B cell (primary cell): Measurements from ENCODE around the gene TMEM214. TPM values are rescaled to one million over a fixed set of nuclear protein-coding genes. Genes with fewer than 3 reads are reported as not detected.

ENCODE experiments used
- ATAC-seq: fragments of 200-7000 bp; cut with Tn5 transposase; one replicate; pipeline ENCODE4 v1.10.0; 2021; ENCODE audit warnings: low read depth, mild to moderate bottlenecking, moderate number of reproducible peaks, moderate library complexity
- CTCF ChIA-PET: fragments of 350-600 bp; sonication (Branson Sonifier 250); formaldehyde crosslinking; loops from one replicate; lab custom pipeline; 2021; ENCODE audit warnings: antibody characterized with exemption, inconsistent platforms; lab: Charles Lee
- POLR2A ChIA-PET: fragments of 350-600 bp; sonication (Branson Sonifier 250); formaldehyde crosslinking; loops from one replicate; lab custom pipeline; 2021; ENCODE audit warnings: antibody characterized with exemption; lab: Charles Lee
- DNase-seq: peaks from one replicate; pipeline ENCODE4 v3.0.0; 2013
- H2AFZ ChIP-seq: 2 replicates; pipeline ENCODE4 v1.6.1; 2012; ENCODE audit warnings: mild to moderate bottlenecking, low read depth, low read length; ENCODE audit not compliant: insufficient read depth, poor library complexity, severe bottlenecking
- H3K27ac ChIP-seq, 2 donors: 1 replicate in 1 of 2; 2 replicates in 1 of 2; pipeline ENCODE4 v1.5.1; 2012 to 2013; ENCODE audit warnings: low read length in 2 of 2, mild to moderate bottlenecking in 2 of 2, moderate library complexity in 1 of 2
- H3K27me3 ChIP-seq, 4 experiments: fragments of 200-600 bp in 1 of 4; sonication (generic) in 1 of 4; replicated peaks in 1 of 4; 1 replicate in 2 of 4; 2 replicates in 2 of 4; pipeline versions ENCODE4 v1.6.1 to v1.7.0; 2013 to 2016; ENCODE audit warnings: low read length in 3 of 4, mild to moderate bottlenecking in 2 of 4, mixed read lengths in 1 of 4, moderate library complexity in 1 of 4; ENCODE audit not compliant: insufficient read depth in 4 of 4, control insufficient read depth in 3 of 4; ENCODE audit errors: control extremely low read depth in 1 of 4
- H3K36me3 ChIP-seq, 2 experiments: replicated peaks in 1 of 2; 1 replicate in 1 of 2; 2 replicates in 1 of 2; pipeline versions ENCODE4 v1.6.1 to v1.7.1; 2013; ENCODE audit warnings: low read length in 1 of 2; ENCODE audit not compliant: insufficient read depth in 2 of 2, control insufficient read depth in 1 of 2; ENCODE audit errors: control extremely low read depth in 1 of 2, extremely low read depth in 1 of 2
- H3K4me1 ChIP-seq, 2 donors: fragments of 200-600 bp in 1 of 2; sonication (generic) in 1 of 2; 1 replicate in 1 of 2; 2 replicates in 1 of 2; pipeline versions ENCODE4 v1.5.1 to v1.6.1; 2013 to 2017; ENCODE audit warnings: low read length in 2 of 2; ENCODE audit not compliant: control insufficient read depth in 2 of 2, insufficient read depth in 2 of 2
- H3K4me2 ChIP-seq: replicated peaks from 2 replicates; pipeline ENCODE3; 2012; ENCODE audit warnings: mild to moderate bottlenecking, low read depth, low read length; ENCODE audit not compliant: poor library complexity, severe bottlenecking
- H3K4me3 ChIP-seq, 5 experiments: fragments of 200-600 bp in 1 of 5; sonication (generic) in 1 of 5; 1 replicate in 3 of 5; 2 replicates in 2 of 5; pipeline versions ENCODE4 v1.5.1 to v1.7.0; 2011 to 2016; ENCODE audit warnings: low read length in 4 of 5, mild to moderate bottlenecking in 4 of 5, low read depth in 2 of 5, control low read depth in 1 of 5, moderate library complexity in 1 of 5; ENCODE audit not compliant: insufficient read depth in 1 of 5; ENCODE audit errors: control extremely low read depth in 1 of 5, extremely low read depth in 1 of 5
- H3K79me2 ChIP-seq: fragments of 200-600 bp; sonication (generic); one replicate; pipeline ENCODE4 v1.6.0; 2016; ENCODE audit warnings: low read length; ENCODE audit not compliant: control insufficient read depth, insufficient read depth
- H3K9ac ChIP-seq: fragments of 200-600 bp; sonication (generic); 2 replicates; pipeline ENCODE4 v1.6.1; 2017; ENCODE audit warnings: mild to moderate bottlenecking, low read length, moderate library complexity
- H3K9me3 ChIP-seq, 3 donors: one replicate each; pipeline versions ENCODE4 v1.6.1 to v1.7.1; 2013; ENCODE audit warnings: low read length in 2 of 3; ENCODE audit not compliant: control insufficient read depth in 2 of 3, insufficient read depth in 1 of 3; ENCODE audit errors: control extremely low read depth in 1 of 3
- H4K20me1 ChIP-seq: 2 replicates; pipeline ENCODE4 v1.6.0; 2012; ENCODE audit warnings: mild to moderate bottlenecking, low read length; ENCODE audit not compliant: insufficient read depth, control insufficient read depth, poor library complexity, severe bottlenecking
- H3K27ac Mint-ChIP-seq: one replicate; pipeline ENCODE4 v1.8.0; 2021; ENCODE audit warnings: mixed read lengths
- H3K27me3 Mint-ChIP-seq: one replicate; pipeline ENCODE4 v1.8.0; 2021; ENCODE audit warnings: mixed read lengths
- H3K4me1 Mint-ChIP-seq: one replicate; pipeline ENCODE4 v1.8.0; 2021; ENCODE audit warnings: mixed read lengths
- H3K4me3 Mint-ChIP-seq: one replicate; pipeline ENCODE4 v1.8.0; 2021; ENCODE audit warnings: mixed read lengths
- H3K9me3 Mint-ChIP-seq: one replicate; pipeline ENCODE4 v1.8.0; 2022; ENCODE audit warnings: mixed read lengths; ENCODE audit not compliant: insufficient read depth
- EZH2 ChIP-seq: IDR thresholded peaks from 2 replicates; pipeline ENCODE4 v1.6.1; 2012; ENCODE audit warnings: borderline replicate concordance, low read depth, mild to moderate bottlenecking, moderate library complexity, low read length; ENCODE audit not compliant: insufficient read depth, poor library complexity, severe bottlenecking
- WGBS: methylation state at CpG from one replicate; pipeline ENCODE4 v1.1.5; 2013; ENCODE audit warnings: missing lambda C conversion rate; ENCODE audit not compliant: insufficient coverage; 5-methylcytosine and 5-hydroxymethylcytosine counted together
- intact Hi-C: fragments of 100-400 bp; cut with micrococcal nuclease; formaldehyde crosslinking; loops from one replicate; pipeline ENCODE4 v1.10.0; 2022
- polyA plus RNA-seq: library from polyadenylated mRNA; depleted of rRNA; stranded (reverse); fragments of >200 nt; gene quantifications from 2 replicates; pipeline ENCODE4 v1.2.3, GENCODE V29; 2012
- total RNA-seq, 2 donors: library from RNA; stranded (reverse); fragments of 120-200 nt in 1 of 2; gene quantifications; 1 replicate in 1 of 2; 2 replicates in 1 of 2; pipeline versions ENCODE4 v1.2.3 to v1.2.4, GENCODE V29; 2013 to 2022
- TF ChIP-seq, protein P1 (sequence below): fragments of 200-600 bp; IDR thresholded peaks from one replicate; pipeline ENCODE4 v1.8.0; 2022; ENCODE audit warnings: antibody characterized with exemption, mild to moderate bottlenecking

The TMEM214 gene
- total and polyA plus RNA-seq, 2 donors (not counting 1 experiment from before 2014, with no cell fraction given) = 80.1 to 91.1 TPM

DNA sequence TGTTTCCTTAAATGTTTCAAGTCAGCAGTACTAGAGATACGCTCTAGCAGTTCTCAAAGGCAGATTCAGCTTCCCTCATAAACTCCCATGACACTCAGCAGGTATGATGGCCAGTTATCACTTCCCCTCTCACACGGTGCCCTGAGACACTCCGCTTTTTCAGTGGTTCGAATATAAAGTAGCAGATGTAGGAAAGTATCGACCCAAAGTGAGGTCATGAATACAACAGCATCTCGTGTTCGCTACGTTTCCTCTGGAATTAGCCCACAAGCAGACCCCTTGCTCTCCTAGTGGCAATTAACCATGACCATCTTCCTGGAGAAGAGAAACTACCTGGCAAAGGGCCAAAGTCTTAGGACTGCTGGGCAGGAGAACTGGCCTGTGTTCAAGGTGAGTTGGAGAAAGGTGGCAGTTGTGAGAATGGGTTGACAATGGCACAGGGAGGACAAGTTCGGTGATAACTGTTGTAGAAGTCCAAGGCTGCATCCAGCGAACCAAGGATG lies 9.4 kb downstream of the TMEM214 start:
- peak overlapping the region; percentile 66 for H3K4me2 ChIP-seq
- intact Hi-C loops = loop anchor here (1.0 kb wide), 2 partner anchors 8 to 10 kb away; partner anchors contain the start of gene TMEM214
- peak overlapping the region; percentile 75 for H3K4me3 Mint-ChIP-seq
- H3K9ac ChIP-seq = peak overlapping the region; percentile 39
- H2AFZ ChIP-seq = no peak overlapping the region
- peaks cover 29% of the 10 kb centered on the region for H3K4me1 Mint-ChIP-seq
- H3K4me3 ChIP-seq = peak overlapping the region in 3 of 5 experiments; percentile 13 to 51 (median 41)
- no peaks in the 10 kb centered on the region for H3K9me3 ChIP-seq
- TF ChIP-seq, protein P1, sequence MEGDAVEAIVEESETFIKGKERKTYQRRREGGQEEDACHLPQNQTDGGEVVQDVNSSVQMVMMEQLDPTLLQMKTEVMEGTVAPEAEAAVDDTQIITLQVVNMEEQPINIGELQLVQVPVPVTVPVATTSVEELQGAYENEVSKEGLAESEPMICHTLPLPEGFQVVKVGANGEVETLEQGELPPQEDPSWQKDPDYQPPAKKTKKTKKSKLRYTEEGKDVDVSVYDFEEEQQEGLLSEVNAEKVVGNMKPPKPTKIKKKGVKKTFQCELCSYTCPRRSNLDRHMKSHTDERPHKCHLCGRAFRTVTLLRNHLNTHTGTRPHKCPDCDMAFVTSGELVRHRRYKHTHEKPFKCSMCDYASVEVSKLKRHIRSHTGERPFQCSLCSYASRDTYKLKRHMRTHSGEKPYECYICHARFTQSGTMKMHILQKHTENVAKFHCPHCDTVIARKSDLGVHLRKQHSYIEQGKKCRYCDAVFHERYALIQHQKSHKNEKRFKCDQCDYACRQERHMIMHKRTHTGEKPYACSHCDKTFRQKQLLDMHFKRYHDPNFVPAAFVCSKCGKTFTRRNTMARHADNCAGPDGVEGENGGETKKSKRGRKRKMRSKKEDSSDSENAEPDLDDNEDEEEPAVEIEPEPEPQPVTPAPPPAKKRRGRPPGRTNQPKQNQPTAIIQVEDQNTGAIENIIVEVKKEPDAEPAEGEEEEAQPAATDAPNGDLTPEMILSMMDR = no peak
- TF ChIP-seq EZH2 = no peak
- peaks cover 28 to 37% of the 10 kb centered on the region in 2 donors for H3K4me1 ChIP-seq
- no peaks in the 10 kb centered on the region for H3K79me2 ChIP-seq
- no peaks in the 10 kb centered on the region for H3K9me3 Mint-ChIP-seq
- H3K27ac Mint-ChIP-seq = peak overlapping the region; percentile 97
- peaks cover 7% of the 10 kb centered on the region for H4K20me1 ChIP-seq
- H3K27me3 ChIP-seq = no peaks in the 10 kb centered on the region
- ATAC-seq = peak; percentile 99
- ChIA-PET POLR2A (interaction anchor here (0.6 to 2.9 kb wide), 4 partner anchors 9 to 353 kb away, joined by 3 to 24 read pairs (median 3); partner anchors contain the start of gene AGBL5), CTCF (interaction anchor here (1.7 kb wide), 1 partner anchor 9 kb away, joined by 10 read pairs; the partner anchor contains the start of gene AGBL5)
- no peaks in the 10 kb centered on the region for H3K27me3 Mint-ChIP-seq
- 54% methylated on average over 4 of the region's 10 CpGs for WGBS
- peak overlapping the region; percentile 83 to 92 for H3K27ac ChIP-seq
- H3K36me3 ChIP-seq = peaks cover 0 to 41% of the 10 kb centered on the region in 2 experiments
- peak; percentile 93 for DNase-seq
